GM18507 (cell line): Measurements from ENCODE around the gene TBL1X.
A peak's percentile ranks its signal among the peaks of the same experiment; 100 is the strongest.

Source experiments
- DNase-seq: peaks from one replicate; pipeline ENCODE4 v3.0.0; 2011; ENCODE audit warnings: low read depth; ENCODE audit not compliant: insufficient read length; ENCODE audit errors: extremely low spot score
- FAIRE-seq: peaks from 2 replicates; lab custom pipeline; 2011; peaks lifted over from hg19 to GRCh38; lab: Jason Lieb, UNC

Gene TBL1X

GRCh38 chrX:9646471-9647224 is 181.8 kb downstream of the TBL1X start:
- FAIRE-seq (no peak), DNase-seq (no peak)

- no peak for FAIRE-seq
- no peak for DNase-seq
Observed at GRCh38 chrX:9647431-9647830, 182.6 kb downstream of the TBL1X start.

GRCh38 chrX:9650091-9650490 is 185.2 kb downstream of the TBL1X start:
- no peak for FAIRE-seq

GRCh38 chrX:9651737-9652136 is 186.9 kb downstream of the TBL1X start:
- FAIRE-seq (no peak), DNase-seq (no peak)

More at GRCh38 chrX:9650091-9650490, 185.2 kb downstream of the TBL1X start:
- no peak for DNase-seq

- no peak for FAIRE-seq
- DNase-seq = no peak
Observed at GRCh38 chrX:9654929-9655328, 190.1 kb downstream of the TBL1X start.

- no peak for DNase-seq
- no peak for FAIRE-seq
Observed at GRCh38 chrX:9656277-9656676, 191.4 kb downstream of the TBL1X start.

GRCh38 chrX:9656871-9657270 is 192.0 kb downstream of the TBL1X start:
- no peak for FAIRE-seq
- DNase-seq = no peak

GRCh38 chrX:9657590-9658256 is 192.9 kb downstream of the TBL1X start:
- FAIRE-seq = peak; percentile 75
- no peak for DNase-seq

GRCh38 chrX:9658409-9658808 is 193.6 kb downstream of the TBL1X start:
- FAIRE-seq = no peak
- DNase-seq = no peak

- FAIRE-seq = no peak
- no peak for DNase-seq
Observed at GRCh38 chrX:9659571-9660195, 194.8 kb downstream of the TBL1X start.

GRCh38 chrX:9662148-9662547 is 197.3 kb downstream of the TBL1X start:
- FAIRE-seq = no peak
- DNase-seq = no peak

GRCh38 chrX:9663216-9663615 is 198.4 kb downstream of the TBL1X start:
- FAIRE-seq (no peak), DNase-seq (no peak)

- DNase-seq = no peak
- FAIRE-seq = no peak
Observed at GRCh38 chrX:9664224-9664623, 199.4 kb downstream of the TBL1X start.

GRCh38 chrX:9665113-9665512 is 200.3 kb downstream of the TBL1X start:
- FAIRE-seq (no peak), DNase-seq (no peak)

GRCh38 chrX:9668537-9668936 is 203.7 kb downstream of the TBL1X start:
- no peak for DNase-seq
- FAIRE-seq = peak; percentile 70

- FAIRE-seq (no peak), DNase-seq (no peak)
Observed at GRCh38 chrX:9670136-9670814, 205.4 kb downstream of the TBL1X start.

GRCh38 chrX:9671998-9672397 is 207.1 kb downstream of the TBL1X start:
- DNase-seq = no peak
- peak; percentile 77 for FAIRE-seq

- DNase-seq (no peak), FAIRE-seq (peak; percentile 41)
Observed at GRCh38 chrX:9676306-9676705, 211.4 kb downstream of the TBL1X start.

GRCh38 chrX:9676738-9677097 is 211.9 kb downstream of the TBL1X start:
- DNase-seq (no peak), FAIRE-seq (no peak)

GRCh38 chrX:9677098-9677739 is 212.4 kb downstream of the TBL1X start:
- DNase-seq (peak; percentile 25), FAIRE-seq (peak; percentile 97)
